ENCODE data around the gene ADGRB3.
A peak's percentile ranks its signal among the peaks of the same experiment; 100 is the strongest.
"Not testable (repeated sequence)": the region's sequence is repeated elsewhere in the genome, so short reads cannot be mapped to it uniquely, and the experiment has no call there.

ADGRB3 gene

DNA sequence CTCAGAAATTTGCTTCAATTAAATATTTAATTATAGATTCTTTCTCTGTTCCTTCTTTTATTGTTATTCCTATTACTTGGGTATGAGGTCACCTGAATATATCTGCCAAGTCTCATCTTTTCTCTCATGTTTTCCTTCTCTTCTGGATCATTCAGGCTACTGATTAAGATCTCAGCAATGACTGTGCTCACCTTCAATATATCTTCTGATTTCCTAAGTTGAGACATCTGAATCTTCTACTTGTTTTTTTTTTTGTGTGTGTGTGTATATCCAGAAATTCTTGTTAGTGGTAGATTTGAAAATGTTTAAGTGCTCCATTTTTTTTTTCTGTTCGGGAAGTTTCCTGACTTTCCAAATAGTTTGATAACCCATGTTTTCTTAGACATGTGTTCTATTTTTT is 108.0 kb downstream of the ADGRB3 start:
- no peak for DNase-seq

DNA sequence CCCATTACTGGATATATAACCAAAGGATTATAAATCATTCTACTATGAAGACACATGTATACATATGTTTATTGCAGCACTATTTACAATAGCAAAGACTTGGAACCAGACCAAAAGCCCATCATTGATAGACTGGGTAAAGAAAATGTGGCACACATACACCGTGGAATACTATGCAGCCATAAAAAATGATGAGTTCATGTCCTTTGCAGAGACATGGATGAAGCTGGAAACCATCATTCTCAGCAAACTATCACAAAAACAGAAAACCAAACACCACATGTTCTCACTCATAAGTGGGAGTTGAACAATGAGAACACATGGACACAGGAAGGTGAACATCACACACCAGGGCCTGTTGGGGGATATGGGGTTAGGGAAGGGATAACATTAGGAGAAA is 109.3 kb downstream of the ADGRB3 start:
- not testable (repeated sequence) for DNase-seq

DNA sequence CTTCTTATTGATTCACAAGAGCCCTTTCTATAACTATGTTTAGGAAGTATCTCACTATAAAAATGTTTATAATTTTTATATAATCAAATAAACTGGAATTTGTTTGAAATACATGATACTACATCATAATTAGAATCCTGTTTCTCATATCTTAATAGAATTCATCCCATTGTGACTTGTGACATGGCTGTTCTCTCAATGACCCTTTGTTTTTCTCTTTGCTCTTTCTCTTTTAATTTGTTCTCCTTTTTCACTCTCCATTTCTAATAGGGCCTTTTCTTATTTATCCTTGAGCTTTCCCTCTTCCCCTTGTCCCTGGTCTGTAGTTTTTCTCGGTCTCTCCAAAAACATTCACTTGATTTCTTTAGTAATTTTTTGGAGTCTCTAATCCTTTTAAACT is 111.3 kb downstream of the ADGRB3 start:
- DNase-seq = no peak

DNA sequence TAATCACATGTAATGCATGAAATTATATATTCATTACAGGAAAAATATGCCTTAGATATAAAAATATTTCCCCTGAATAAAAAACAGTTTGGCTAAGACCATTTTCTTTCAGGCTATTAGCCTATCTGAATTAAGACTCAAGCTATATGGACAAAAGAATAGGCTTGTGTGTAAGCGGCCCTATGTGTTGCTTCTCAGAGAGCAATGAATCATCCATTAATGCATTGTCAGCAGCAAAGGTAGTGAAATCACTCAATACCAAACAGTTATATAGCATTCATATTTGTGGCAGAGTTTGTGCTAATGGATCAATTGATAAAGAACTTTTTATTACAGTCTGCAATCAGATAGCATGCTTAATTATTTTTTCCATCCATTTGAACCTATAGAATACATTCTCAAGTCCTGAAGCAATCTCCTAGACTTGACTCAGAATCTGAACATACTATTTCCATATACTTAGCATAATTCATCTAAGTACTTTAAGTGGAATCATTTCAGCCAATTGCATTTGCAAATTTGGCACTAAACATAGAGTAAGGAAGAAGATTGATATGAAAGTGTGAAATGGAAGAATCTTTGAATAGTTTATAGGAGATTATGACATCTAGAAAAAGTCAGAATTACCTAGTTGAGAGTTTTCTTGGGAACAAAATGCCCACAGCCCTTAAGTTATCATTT is 112.2 kb downstream of the ADGRB3 start:
- DNase-seq = no peak

DNA sequence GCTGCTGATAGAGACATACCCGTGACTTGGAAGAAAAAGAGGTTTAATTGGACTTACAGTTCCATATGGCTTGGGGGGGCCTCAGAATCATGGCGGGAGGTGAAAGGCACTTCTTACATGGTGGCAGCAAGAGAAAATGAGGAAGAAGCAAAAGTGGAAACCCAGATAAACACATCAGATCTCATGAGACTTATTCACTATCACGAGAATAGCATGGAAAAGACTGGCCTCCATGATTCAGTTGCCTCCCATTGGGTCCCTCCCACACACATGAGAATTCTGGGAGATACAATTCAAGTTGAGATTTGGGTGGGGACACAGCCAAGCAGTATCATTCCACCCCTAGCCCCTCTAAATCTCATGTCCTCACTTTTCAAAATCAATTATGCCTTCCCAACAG is 112.8 kb downstream of the ADGRB3 start:
- not testable (repeated sequence) for DNase-seq

DNA sequence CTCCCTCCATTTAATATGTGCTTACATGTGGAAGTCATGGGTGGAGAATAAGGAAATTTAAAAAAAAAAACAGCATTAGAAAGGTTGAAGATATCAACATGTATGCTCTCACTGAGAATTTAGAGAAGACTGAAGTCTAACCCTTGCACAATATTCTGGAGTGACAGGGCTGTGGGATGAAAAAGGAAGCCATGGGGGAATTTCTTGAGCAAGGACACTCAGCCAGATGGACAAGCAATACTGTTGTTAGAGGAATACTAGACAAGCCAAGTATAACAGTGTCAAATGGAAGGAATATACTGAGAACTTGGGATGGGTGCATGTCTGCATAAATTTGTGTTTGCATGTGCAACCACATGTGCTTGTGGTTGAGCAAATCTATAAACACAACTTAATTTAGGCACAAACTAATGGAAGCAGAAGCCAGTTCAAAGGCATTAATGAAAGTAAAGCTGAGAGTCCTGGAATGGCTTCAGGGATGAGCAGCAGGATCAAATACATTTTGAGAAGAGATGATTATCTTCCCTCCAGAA is 119.7 kb downstream of the ADGRB3 start:
- DNase-seq = no peak

DNA sequence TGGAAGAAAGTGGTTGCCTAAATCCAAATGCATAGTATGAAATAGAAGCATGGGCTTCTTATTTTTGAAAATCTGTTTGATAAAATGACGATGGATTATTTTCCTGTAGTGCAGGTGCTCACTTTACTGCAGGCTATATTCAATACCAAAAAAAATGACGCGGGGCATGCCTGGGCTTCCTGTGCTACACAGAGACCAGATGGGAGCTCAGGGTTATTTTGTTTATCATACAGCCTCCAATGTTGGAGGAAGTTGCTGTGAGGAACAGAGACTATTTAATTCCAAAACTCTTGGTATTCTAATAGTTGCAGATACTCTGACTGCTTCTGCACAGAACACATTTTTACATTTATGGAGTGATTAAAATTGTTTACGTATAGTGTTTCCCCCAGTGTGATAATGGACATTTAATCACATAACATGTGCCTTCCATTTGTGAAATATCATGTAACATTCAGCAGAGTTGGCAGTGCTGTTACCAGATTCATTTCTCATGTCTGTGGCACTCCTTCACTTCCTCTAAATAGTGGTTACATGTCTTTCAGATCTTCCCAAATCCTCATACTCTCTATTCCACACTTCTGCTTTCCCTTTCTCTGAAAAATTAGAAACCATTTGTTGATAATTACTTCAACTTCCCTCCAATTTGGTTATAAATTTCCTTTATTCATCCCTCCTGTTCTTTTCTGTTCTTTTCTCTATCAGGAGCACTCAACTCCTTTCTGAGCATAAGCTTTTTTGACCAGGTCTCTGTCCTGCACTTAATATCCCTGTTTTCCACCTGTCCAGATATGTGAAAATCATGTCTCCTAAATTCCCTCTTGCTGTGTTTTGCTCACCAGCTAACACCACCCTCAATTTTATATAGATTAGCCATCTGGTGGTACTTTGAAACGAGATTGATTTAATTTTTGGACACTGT is 121.6 kb downstream of the ADGRB3 start:
- peak; percentile 58 for DNase-seq

DNA sequence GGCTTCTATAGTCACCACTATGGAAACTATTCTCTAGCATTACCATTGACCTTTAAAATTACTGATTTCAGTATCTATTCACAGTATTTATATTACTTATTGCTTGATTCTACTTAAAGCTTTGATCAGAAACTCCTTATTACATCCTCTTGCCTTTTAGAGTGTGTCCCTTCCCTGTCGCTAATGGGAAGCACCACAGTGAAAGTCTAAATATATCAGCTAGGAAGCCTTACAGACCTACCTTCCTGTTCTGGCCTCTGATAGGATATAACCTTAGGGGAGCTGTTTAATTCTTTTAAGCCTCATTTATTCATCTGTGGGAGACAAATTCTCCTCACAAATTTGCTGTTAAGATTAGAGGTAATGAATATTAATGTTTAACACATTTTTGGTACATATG is 122.7 kb downstream of the ADGRB3 start:
- DNase-seq = no peak

DNA sequence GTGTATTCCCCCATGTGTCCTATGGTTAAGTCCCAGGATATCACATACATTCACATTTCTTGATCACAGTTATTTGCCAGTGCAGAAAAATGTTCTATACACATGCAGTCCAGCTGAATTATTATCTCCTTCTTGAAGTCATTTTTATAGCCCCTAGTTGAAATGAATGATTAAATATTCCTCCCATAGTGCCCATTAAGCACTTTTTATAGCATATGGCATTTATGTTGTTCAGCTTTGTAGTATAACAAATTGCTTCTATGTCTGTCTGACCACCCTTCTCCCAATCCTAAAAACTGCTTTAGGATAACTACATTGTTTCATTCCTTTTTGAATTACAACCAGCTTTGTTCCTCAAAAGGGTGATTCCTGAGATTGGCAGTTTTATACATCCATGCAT is 123.5 kb downstream of the ADGRB3 start:
- no peak for DNase-seq

DNA sequence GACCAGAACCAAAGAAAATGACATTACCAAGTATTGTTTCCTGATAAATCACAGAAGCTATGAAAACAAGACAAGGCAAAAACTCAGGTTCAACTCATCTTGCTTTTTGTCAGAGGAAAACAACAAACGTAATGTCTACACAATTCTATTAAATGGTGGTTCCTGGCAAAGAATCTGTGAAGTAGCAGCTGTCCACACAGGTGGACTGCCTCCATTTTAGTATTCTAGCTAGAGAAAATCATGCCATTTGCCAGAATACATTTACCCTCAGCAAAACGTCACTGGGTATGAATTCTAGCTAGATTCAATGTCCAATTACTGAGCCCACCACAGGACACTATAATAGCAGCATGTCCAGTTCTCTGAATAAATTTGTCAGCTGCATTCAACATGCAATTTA is 125.4 kb downstream of the ADGRB3 start:
- no peak for DNase-seq

DNA sequence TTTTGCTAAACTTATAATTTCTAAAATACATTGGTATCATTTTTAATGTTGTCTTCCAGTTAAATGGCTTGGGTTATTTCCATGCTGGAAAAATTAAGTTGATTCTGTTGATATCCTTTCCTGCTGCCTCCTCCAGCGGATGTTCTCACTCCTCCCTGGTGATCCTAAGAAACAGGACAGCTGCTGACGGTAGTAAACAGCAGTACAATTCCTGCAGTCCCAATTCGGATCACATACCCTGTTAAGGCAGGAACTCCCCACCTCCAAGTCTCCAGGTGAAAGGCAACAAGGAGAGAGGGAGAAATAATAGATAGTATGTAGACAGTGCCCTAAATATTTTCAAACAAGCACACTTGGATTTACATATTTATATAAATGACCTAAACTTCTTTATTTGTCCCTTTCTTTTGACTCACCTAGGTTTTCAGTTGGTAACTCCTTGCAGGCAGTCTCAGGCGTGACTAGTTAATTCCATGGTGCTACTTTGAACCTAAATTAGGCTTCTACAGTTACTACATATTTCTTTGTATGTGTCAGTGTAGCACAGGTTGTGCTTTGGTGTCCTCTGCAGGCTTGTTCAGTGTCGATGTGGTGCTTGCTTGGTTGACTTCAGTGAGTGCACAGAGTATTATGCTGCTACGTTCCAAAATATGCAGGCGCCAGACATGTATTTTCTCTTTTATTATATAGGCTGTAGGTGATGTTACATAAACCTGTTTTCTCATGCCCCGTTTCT is 126.0 kb downstream of the ADGRB3 start:
- no peak for DNase-seq

DNA sequence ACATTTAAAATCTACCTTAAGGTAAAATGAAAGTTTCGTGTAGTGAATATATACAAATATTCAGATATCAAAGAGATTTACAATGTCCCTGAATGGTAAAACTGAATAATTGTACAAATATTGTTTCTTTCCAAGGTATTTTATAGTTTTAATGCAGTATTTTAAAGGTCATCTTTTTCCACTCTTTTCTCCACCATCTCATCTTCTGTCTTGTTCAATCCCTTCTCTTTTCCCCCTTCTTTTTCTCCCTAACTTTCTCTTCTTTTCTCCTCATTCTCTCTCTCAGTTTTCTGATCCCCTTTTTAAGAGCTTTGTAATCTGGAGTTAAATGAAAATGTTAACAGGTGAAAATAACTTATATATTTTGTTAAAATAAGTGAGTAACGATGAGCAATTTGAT is 126.9 kb downstream of the ADGRB3 start:
- DNase-seq = no peak

DNA sequence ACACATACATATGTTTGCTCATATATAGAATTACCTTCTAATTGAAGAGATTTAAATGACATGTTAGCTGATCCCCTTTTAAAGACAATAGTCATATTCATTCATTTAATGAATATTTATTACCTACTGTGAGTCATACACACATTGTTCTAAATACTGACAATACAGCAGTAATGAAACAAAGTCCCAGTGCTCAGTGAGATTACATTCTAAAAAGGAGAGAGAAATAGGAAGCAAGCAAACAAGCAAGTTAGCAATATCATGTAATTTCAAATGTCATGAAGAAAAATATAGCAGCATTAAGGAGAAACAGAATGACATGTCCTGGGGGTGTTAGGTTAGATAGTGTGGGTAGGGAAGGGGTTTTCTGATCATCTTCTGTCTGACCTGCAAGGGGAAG is 136.3 kb downstream of the ADGRB3 start:
- DNase-seq = no peak

DNA sequence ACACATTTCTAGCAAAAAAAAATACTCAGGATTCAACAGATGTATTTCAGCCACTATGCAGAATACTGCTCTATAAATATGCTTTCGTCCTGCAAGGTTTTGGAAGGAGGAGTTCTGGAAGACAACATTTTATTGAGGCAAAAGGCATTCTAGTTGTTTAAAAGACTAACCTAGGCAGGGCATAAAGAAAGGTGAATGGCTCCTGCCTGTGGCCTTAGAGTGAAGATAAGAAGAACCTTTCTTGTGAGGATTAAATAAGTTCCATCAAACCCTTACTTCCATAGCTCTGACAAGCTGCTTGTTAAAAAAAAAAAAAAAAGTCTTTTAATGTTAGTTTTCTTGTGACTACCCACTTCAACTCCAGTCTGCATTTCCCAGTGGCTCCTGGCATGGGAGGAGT is 139.8 kb downstream of the ADGRB3 start:
- DNase-seq = no peak

DNA sequence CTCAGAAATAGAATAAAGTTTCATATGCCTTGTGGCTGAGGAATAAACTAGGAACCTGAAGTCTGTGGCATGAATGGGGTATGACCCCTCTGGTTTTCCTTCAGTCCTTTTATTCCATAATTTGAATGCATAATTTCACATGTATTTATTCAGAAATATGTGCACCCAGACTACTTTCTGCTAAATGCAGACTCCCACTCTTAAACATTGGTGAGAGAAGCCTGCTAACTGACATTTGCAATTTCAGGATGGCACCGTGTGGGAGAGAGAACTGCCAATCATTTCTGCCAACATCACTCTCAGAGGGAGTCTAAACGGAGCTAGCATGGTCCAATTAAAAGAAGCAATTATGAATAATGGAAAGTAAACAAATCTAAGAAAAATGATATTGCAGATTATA is 141.3 kb downstream of the ADGRB3 start:
- DNase-seq = no peak

DNA sequence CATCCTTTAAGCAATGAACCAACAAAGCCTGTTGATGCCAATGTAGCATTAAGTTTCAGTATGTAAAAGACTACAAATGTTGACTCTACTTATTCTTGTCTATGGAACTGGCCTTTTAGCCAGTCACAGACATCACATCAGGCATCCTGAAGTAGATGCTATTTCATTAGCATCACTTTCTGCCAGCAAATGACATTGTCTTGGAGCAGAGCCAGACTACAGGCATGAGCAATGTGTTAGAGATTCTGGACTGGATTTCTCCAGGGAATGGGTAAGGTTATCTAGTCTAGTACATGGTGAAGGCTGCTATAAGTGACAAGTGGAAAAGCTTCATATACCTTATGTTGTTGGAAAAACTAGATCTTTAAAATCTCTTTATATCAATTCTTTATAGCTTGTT is 142.9 kb downstream of the ADGRB3 start:
- DNase-seq = no peak

DNA sequence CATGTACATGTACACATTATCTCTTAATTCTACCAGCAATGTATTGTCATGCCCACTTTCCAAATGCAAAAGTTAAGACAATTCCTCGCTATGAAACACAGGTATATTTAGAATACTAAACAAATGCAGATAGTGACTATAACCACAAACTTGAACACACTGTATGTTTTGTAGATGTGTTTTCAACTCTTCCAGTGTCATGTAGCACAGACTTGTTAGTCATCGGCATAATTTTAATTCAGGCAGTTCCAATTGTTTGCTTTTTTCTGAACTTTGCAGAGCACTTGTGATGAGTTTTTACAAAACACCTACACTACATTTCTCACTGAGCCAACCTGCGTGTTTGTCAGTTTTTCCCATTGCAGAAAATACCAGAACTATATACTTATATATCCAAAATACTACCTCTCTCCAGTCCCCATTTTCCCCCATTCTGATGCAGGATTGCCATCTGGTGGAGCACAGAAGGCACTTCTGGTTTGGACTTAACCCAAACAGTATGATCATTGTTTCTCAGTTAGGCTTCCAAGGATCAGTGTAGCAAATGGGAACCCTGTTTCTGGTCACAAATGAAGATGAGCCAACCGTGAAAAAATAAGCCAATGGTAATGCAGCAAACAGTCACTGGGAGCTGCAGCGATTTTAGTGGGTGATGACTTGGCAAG is 143.4 kb downstream of the ADGRB3 start:
- peak; percentile 56 for DNase-seq

DNA sequence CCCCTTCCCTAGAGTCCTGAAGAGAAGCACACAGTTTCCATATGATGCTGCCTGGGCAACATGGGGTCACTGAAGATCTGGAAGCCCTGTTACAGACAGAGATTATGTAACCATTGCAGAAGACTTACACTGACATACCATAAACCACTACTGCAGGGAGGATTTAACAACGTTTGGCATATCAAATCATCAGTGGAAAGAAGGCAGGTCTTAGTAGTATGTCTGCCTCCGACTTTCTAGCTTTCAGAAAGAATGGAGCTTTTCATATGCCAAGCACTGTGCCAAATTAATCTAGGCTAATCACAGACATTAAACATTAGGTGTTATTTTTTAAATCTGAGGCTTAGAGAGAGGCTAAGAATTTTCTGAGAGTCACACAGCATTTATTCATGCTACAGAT is 144.3 kb downstream of the ADGRB3 start:
- no peak for DNase-seq

DNA sequence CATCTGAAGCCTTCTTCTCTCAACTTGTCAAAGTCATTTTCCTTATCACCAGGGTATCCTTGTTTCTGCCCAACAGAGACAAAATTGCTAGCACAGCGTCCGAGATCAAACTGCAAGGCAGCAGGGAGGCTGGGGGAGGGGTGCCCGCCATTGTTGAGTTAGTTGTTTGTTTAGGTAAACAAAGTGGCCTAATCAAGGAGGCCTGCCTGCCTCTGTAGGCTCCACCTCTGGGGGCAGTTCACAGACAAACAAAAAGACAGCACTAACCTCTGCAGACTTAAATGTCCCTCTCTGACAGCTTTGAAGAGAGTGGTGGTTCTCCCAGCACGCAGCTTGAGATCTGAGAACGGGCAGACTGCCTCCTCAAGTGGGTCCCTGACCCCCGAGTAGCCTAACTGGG is 155.0 kb downstream of the ADGRB3 start:
- DNase-seq = not testable (repeated sequence)

DNA sequence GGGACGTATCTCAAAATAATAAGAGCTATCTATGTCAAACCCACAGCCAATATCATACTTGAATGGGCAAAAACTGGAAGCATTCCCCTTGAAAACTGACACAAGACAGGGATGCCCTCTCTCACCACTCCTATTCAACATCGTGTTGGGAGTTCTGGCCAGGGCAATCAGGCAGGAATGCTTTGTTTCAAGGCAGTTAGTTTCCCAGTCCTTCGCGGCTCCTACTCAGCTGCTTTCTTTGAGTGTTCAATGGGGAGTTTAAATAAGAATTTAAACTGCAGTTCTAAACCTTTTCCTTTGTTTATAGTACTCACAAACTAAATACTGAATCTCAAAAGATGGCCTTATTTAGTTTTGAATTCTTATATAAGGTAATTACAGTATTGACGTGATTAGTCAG is 179.9 kb downstream of the ADGRB3 start:
- not testable (repeated sequence) for DNase-seq

DNA sequence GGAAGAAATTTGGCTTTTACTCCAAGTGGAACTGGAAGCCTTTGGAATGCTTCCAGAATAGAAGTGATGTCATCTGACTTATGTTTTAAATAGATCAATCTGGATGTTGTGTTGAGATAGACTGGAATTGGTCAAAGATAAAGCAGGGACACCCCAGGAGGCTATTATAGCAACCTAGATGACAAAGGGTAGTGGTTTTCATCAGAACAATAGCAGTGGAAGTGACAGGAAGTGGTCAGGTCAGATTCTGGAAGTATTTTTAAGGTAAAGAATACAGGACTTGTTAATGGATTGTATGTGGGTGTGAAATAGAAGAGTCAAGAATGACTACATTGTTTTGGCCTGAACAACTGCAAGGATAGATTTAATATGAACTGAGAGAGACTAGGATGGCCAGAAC is 191.4 kb downstream of the ADGRB3 start:
- DNase-seq = no peak

DNA sequence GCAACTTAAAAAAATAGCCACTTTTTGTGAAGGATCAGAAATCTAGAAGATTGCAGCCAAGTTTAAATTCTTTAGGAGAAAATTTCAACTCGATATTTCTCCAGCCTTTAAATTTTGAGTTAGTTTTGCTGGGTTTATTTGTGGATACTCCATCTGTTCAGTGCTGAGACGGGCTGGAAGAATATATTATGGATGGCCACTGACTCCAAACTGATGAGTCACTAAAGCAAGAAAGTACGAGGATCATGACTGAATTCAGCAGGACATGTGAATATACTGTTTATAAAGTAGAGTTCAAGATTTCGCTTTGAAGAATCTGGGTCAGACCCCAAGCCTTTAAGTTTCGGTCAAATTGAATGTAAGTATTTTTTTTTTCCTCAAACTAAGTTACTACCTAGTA is 199.5 kb downstream of the ADGRB3 start:
- DNase-seq = no peak

DNA sequence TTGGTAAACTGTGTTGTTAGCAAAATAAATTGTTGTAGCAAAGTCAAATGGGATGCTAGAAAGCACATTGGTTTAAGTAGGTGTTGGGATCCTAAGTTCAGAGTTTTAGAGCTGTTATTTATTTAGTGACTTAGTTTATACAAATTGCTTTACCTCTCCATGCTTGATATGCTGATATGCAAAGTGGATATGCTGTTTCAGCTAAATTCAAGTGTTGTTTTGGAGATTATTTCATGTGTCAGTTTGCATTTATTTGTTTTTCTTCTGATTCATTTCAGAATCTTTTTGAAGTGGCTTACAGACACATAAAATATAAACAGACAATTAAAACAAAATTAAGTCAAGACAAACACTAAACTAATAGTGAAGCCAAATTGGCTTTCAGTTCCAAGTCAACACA is 203.5 kb downstream of the ADGRB3 start:
- no peak for DNase-seq

All from suppressor macrophage treated with lipopolysaccharide for 4 hours (primary cell).